HCT116 (cell line): ENCODE results near the gene APCDD1L.

Experiments used
- CTCF ChIP-seq, 3 experiments: fragments of 200-600 bp in 1 of 3; sonication (generic) in 1 of 3; IDR thresholded peaks in 2 of 3; conservative IDR thresholded peaks in 1 of 3; 2 replicates each; pipeline ENCODE4 v1.5.1; 2012 to 2017; ENCODE audit warnings: low read depth in 2 of 3, low read length in 2 of 3, antibody characterized with exemption in 1 of 3, borderline replicate concordance in 1 of 3, control low read depth in 1 of 3, mild to moderate bottlenecking in 1 of 3, mixed read lengths in 1 of 3, mixed run types in 1 of 3, moderate library complexity in 1 of 3; ENCODE audit not compliant: insufficient read depth in 1 of 3
- ELF1 ChIP-seq: IDR thresholded peaks from 2 replicates; pipeline ENCODE4 v1.6.1; 2012; ENCODE audit warnings: low read depth, borderline replicate concordance
- SIN3A ChIP-seq: IDR thresholded peaks from 2 replicates; pipeline ENCODE4 v1.6.1; 2012; ENCODE audit warnings: low read depth
- YY1 ChIP-seq: IDR thresholded peaks from 2 replicates; pipeline ENCODE4 v1.6.1; 2011; ENCODE audit warnings: low read length, low read depth, moderate library complexity, mild to moderate bottlenecking; ENCODE audit not compliant: insufficient replicate concordance; ENCODE audit errors: extremely low read depth

- TF ChIP-seq CTCF (IDR thresholded peaks at IDR 0.05 in 2 of 3, conservative IDR thresholded peaks at IDR 0.05 in 1 of 3; ENCODE audit: borderline replicate concordance in 1 of 3, insufficient read depth in 1 of 3, low read depth in 2 of 3, low read length in 2 of 3) (no peak), YY1 (no peak), ELF1 (no peak), SIN3A (no peak)
Observed at GRCh38 chr20:58536289-58536688, 21.1 kb upstream of the APCDD1L start.
